ENCODE results near the gene SHISA6.

DNA sequence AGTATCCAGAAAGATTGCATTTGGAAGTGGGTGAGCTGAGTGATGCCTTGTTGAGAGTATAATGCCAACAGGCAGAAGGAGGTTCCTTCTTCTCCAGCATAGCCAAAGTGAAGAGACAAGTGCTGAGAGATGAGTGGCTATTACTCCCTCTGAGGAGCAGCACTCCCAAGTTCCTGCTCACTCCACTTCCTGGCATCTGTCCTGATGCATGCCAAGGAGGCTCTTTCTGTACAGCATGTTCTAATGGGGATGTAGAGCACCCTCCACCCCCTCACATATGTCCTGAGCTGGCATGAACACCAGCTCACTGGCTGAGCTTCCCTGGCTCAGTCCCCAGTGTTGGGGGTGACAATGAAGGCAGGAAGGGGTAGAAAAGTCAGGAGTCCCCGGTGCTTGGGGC is 313.0 kb downstream of the SHISA6 start:
- TF ChIP-seq, protein P1, sequence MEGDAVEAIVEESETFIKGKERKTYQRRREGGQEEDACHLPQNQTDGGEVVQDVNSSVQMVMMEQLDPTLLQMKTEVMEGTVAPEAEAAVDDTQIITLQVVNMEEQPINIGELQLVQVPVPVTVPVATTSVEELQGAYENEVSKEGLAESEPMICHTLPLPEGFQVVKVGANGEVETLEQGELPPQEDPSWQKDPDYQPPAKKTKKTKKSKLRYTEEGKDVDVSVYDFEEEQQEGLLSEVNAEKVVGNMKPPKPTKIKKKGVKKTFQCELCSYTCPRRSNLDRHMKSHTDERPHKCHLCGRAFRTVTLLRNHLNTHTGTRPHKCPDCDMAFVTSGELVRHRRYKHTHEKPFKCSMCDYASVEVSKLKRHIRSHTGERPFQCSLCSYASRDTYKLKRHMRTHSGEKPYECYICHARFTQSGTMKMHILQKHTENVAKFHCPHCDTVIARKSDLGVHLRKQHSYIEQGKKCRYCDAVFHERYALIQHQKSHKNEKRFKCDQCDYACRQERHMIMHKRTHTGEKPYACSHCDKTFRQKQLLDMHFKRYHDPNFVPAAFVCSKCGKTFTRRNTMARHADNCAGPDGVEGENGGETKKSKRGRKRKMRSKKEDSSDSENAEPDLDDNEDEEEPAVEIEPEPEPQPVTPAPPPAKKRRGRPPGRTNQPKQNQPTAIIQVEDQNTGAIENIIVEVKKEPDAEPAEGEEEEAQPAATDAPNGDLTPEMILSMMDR (IDR thresholded peaks at IDR 0.05), result no peak
- TF ChIP-seq POLR2A (IDR thresholded peaks at IDR 0.05), result no peak
